ENCODE data around the gene CS.
"Not testable (repeated sequence)": the region's sequence is repeated elsewhere in the genome, so short reads cannot be mapped to it uniquely, and the experiment has no call there.

The CS gene

GRCh38 chr12:56299853-56300643 lies at the start of gene CS:
CS (minus strand) TSS chr12:56300330; CDS start chr12:56300201, 129 bp downstream.
- peak; percentile 92 for DNase-seq (ENCODE audit: extremely low read depth, low read depth)
- TF ChIP-seq, protein P1, sequence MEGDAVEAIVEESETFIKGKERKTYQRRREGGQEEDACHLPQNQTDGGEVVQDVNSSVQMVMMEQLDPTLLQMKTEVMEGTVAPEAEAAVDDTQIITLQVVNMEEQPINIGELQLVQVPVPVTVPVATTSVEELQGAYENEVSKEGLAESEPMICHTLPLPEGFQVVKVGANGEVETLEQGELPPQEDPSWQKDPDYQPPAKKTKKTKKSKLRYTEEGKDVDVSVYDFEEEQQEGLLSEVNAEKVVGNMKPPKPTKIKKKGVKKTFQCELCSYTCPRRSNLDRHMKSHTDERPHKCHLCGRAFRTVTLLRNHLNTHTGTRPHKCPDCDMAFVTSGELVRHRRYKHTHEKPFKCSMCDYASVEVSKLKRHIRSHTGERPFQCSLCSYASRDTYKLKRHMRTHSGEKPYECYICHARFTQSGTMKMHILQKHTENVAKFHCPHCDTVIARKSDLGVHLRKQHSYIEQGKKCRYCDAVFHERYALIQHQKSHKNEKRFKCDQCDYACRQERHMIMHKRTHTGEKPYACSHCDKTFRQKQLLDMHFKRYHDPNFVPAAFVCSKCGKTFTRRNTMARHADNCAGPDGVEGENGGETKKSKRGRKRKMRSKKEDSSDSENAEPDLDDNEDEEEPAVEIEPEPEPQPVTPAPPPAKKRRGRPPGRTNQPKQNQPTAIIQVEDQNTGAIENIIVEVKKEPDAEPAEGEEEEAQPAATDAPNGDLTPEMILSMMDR (IDR thresholded peaks at IDR 0.05; ENCODE audit: low read depth, low read length): no peak

DNA sequence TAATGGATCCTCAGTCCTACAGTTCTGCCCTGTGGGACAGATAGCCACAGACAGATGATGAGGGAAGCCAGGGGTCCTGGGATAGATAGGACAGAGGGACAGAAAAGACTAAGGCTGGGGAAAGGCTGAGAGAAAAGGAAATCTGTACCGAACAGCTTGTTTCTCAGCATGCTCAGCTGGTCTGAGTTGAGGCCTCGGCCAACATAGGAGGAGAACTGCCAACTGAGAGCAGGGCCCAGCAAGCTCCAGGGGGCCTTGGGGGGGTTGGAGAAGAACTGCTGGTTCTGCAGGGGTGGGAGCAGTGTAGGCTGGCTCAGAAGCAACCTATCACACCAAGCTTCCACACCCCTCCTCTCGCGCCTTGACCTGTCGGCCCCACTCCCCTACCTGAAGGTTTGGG lies 48.6 kb upstream of the CS start:
- TF ChIP-seq, protein P1 (IDR thresholded peaks at IDR 0.05; ENCODE audit: low read depth, low read length): no peak
- DNase-seq (ENCODE audit: extremely low read depth, low read depth): no peak

DNA sequence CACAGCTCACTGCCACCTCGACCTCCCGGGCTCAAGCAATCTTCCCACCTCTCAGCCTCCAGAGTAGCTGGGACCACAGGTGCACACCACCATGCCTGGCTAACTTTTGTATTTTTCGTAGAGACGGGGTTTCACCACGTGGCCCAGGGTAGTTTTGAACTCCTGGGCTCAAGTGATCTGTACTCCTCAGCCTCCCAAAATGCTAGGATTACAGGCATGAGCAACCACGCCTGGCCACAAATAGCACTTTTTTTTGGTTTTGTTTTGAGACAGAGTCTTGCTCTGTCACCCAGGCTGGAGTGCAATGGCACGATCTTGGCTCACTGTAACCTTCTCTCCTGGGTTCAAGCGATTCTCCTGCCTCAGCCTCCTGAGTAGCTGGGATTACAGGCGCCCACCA lies 47.1 kb upstream of the CS start:
- DNase-seq (ENCODE audit: extremely low read depth, low read depth): not testable (repeated sequence)

GRCh38 chr12:56346675-56347074 lies 46.5 kb upstream of the CS start:
- TF ChIP-seq, protein P1 (IDR thresholded peaks at IDR 0.05; ENCODE audit: low read depth, low read length): no peak; the same call in 1 of the 2 replicates
- no peak for DNase-seq (ENCODE audit: extremely low read depth, low read depth)

DNA sequence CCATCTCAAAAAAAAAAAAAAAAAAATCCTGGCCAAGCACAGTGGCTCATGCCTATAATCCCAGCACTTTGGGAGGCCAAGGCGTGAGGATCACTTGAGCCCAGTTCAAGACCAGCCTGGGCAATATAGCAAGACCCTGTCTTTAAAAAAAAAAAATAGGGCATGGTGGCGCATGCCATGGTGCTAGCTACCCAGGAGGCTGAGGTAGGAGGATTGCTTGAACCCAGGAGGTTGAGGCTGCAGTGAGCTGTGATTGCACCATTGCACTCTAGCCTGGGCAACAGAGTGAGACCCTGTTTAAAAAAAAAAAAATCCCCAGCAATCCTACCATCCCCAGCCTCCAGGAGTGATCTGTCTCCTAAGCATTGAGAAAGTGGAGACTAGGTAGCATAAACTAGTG lies 42.2 kb upstream of the CS start:
- not testable (repeated sequence) for DNase-seq (ENCODE audit: extremely low read depth, low read depth)

GRCh38 chr12:56341616-56342015 lies 41.5 kb upstream of the CS start:
- no peak for DNase-seq (ENCODE audit: extremely low read depth, low read depth)
- TF ChIP-seq, protein P1 (IDR thresholded peaks at IDR 0.05; ENCODE audit: low read depth, low read length): no peak

GRCh38 chr12:56339158-56339422 lies 39.0 kb upstream of the CS start:
- DNase-seq (ENCODE audit: extremely low read depth, low read depth): no peak
- TF ChIP-seq, protein P1 (IDR thresholded peaks at IDR 0.05; ENCODE audit: low read depth, low read length): no peak

DNA sequence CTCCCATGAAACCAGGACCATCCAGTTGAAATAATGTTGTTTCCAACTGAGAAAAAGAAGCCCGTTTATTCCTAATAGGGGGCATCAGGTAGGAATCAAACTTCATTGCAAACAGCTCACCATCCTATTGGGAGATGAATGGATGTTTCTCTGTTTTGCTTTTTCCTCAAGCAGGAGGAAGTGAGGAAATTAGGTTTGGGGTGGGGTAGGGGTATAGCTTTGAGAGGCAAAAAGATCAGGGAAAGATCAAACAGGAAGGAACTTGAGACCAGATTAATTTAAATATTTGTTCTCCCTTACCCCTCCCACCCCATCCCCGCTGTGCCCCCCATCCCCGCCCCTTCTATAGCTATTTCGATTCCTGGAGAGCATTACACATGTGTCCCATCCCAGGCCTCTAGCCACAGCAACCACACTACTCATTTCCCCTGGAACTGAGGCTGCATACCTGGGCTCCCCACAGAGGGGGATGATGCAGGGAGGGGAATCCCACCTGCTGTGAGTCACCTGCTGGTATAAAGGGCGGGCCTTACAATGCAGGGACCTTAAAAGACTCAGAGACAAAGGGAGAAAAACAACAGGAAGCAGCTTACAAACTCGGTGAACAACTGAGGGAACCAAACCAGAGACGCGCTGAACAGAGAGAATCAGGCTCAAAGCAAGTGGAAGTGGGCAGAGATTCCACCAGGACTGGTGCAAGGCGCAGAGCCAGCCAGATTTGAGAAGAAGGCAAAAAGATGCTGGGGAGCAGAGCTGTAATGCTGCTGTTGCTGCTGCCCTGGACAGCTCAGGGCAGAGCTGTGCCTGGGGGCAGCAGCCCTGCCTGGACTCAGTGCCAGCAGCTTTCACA lies 38.4 kb upstream of the CS start, which contains the start of gene IL23A:
Gene IL23A (plus strand): TSS at position 577 of the 850 bp plus-strand sequence. CDS start 161 bp downstream, at position 738.
- TF ChIP-seq, protein P1 (IDR thresholded peaks at IDR 0.05; ENCODE audit: low read depth, low read length): no peak
- DNase-seq (ENCODE audit: extremely low read depth, low read depth): no peak

All from AG09319 (cell line).